HS-27A (cell line): ENCODE measurements around the gene DTNB.
"Not testable (repeated sequence)": the region's sequence is repeated elsewhere in the genome, so short reads cannot be mapped to it uniquely, and the experiment has no call there.

Experiments used
- DNase-seq: peaks from one replicate; pipeline ENCODE4 v3.0.0-alpha.2; 2012; ENCODE audit warnings: low read depth, missing footprints

The DTNB gene

DNA sequence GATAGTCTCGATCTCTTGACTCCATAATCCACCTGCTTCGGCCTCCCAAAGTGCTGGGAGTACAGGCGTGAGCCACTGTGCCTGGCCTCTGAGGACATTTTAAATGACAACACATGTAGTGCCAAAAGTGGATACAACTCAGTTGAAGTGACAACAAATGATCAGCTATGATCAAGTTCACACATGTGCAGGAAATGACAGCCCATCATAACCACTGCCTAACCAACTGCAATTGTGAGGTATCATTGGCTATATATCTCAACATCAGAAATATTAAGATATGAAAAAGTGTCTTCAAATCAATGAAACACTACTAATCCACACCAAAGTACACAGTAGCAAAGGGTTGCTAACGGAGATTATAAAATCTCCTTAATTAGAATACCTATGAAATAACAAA, 84.8 kb downstream of the DTNB start:
- no peak for DNase-seq

DNA sequence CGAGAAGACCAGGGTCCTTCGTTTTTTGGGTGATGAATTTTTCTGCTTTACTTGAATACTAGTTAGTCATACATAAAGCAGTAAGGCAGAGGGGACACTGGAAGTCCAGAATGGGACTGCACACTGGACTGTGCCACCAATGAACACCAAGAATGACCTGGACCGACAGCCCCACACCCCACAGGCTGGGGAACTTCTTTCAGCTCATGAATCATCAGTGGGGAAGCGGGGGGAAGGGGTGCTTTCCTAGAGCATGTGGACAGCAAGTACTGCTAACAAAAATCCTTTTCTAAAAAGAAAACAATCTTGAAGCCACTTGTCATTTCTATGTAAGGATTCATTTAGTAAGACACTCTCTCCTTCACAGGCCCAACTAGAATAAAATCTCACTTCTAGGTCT, 86.0 kb downstream of the DTNB start:
- no peak for DNase-seq

- no peak for DNase-seq
Observed at GRCh38 chr2:25586726-25587144, 86.6 kb downstream of the DTNB start.

DNA sequence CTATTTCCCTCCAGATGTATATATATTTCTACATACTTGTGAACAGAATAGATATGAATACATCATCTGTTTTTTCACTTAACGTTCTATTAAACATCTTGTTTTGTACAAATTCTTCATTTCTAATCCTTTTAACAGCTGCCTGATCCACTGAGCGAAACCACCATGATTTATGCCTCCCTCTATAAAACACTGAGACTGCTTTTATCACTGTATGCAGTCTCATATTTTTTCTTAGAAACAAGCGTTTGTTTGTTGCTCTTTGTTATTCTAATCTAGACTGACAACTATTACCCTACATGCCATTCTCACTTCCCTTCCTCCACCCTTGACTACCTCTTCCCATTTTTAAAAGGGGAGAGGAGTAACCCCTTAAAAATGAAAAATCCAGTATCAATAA, 88.2 kb downstream of the DTNB start:
- no peak for DNase-seq

DNA sequence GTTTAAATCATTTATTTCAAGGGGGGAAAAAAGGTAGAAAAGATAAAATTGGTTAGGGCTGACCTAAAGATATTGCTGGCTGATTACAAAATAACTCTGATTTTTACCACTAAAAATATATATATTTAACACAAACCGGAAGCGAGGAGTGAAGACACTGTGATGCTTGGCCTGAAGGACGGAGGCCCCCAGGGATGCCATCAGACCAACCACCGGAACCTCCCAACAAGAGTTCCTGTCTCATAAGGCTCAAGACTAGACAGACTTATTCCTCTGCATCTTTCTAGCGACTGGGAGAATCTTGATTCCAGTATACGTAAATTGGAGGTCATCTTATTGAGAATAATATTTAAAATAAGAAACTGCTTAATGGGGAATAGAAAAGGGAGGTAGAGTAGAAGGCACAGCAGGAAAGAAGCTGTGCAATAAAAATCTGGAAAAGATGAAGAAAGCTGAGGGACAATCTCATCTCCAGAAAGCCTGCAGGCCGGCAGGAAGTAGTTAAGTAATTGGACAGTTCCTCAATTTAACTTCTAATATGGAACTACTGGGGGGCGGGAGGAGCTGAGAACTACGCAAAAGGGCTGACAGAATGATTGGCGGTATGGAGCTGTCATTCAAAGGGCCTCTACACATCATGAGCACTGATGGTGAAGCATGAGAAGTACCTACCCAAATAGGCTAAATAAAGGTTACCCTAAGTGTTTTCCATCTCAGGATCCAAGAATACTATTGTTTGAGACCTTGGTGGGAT, 91.1 kb downstream of the DTNB start:
- DNase-seq: no peak

- no peak for DNase-seq
Observed at GRCh38 chr2:25576596-25576995, 96.8 kb downstream of the DTNB start.

- no peak for DNase-seq
Observed at GRCh38 chr2:25572638-25573037, 100.7 kb downstream of the DTNB start.

DNA sequence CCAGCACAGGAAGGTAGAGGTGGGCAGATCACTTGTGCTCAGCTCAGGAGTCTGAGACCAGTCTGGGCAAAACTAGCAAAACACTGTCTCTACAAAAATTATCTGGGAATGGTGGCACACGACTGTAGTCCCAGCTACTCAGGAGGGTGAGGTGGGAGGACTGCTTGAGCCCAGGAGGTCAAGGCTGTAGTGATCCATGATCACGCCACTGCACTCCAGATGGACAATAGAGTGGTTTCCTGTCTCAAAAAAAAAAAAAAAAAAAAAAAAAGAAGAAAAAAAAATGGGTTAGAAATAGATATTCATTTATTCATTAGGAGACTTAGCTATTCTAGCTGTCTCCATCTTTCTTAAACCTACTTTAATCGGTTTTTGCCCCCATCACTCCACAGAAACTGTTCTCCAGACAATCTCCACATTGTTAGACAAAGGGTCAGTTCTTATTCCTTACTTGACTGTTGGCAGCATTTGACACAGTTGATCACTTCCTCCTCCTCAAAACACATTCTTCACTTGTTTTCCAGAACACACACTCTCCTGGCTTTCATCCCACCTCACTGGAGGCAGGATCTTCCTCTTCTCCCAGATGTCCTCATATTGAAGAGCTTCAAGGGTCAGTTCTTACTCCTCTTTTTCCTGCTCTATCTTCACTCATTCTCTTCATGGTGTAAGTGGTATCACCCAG, 103.1 kb downstream of the DTNB start:
- DNase-seq: no peak

GRCh38 chr2:25567406-25567805, 106.0 kb downstream of the DTNB start:
- DNase-seq: no peak

- DNase-seq: no peak
Observed at GRCh38 chr2:25566694-25567093, 106.7 kb downstream of the DTNB start.

GRCh38 chr2:25566094-25566493, 107.3 kb downstream of the DTNB start:
- DNase-seq: no peak

DNA sequence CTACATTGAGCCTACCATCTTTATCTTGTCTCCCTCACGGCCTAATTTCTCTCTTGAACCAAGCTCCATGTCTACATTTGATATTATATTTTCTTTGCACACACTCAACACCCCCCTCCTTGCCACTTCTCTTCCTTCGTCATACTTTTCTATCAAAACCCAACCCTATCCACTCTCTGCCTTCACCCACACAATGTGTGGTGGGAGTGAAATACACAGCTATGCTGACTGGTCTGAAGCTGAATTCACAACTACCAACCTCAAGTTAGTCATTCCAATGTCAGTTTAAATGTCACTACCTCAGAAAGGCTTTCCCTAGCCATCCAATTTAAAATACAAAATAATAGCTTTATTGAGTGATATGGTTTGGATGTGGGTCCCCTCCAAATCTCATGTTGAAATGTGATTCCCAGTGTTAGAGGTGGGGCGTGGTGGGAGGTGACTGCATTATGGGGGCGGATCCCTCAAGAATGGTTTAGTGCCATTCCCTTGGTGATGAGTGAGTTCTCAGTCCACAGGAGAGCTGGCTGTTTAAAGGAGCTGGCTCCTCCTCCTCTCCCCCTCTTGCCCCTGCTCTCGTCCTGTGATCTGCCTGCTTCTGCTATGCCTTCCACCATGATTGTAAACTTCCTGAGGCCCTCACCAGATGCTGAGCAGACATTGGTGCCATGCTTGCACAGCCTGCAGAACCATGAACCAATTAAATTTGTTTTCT, 112.1 kb downstream of the DTNB start:
- no peak for DNase-seq

DNA sequence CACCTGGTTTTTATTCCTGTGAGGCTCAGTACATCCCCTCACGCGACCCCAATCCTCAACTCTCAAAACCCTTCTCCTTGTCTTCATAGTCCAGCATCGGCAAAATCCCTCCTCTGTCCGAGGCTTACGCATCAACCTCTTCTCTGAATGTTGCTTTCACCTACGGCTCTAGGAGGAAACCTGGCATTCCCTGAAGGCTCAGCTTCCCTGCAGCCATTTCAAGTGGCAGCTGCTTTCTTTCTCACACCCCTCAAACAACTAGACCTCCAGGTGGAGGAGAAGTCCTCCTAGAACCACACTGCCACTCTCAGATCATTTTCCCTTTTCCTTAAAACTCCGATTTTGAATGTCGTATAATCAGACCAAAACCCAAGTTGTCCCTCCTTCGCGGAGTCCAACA, 114.2 kb downstream of the DTNB start:
- no peak for DNase-seq

DNA sequence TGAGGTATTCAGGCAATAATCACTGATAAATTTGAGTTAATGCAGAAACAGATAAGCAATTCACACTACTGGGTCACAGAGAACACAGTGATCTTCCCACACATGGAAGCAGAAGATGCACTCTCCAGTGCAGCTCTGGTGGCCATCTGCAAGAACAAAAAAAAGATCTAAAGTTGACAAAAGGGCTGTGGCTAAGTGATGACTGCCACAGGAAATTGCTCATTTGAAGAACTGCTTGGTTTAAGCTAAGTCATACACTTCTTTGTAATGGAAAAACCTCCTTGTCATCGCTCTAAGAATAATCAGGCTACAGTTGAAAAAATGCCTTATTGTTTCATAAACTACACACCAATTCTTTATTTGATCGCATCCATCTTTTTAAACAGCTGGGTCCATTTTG, 115.1 kb downstream of the DTNB start:
- no peak for DNase-seq

- no peak for DNase-seq
Observed at GRCh38 chr2:25557179-25558036, 116.0 kb downstream of the DTNB start.

DNA sequence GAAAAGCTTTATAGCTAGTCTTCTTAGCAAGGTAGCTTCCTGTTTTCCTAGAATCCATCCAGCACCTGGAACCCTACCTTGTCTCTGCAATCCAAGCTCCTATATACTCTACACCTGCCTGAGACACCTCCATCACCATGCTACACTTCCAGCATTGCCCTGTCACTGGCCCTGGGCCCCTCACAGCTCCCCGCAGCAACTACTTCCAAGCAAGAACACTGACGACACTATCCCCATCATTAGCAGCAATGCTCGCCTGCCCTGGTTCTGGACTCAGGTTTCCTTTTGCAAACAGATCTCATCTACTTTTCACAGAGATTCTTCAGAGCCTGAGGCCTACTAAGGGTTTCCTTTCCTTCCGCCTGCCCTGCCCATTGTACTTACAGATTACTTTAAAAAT, 121.1 kb downstream of the DTNB start:
- DNase-seq: no peak

DNA sequence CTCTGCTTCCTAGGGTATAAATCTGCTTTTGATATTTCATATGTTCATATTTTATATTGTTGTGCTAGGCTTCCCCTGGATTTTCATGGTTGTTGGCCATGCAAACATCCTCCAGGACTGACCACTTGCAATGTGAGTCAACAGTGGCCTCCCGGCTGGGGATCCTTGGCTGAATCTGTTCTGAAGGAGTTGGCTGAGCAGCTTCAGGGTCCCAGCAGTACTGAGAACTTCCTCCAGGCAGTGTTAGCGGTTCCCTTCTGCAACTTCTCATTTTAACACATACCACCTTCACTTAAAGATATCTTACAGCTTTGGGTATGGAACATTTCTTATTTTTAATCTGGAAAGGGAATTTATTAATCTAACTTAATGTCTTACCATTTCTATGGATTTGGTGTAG, 122.1 kb downstream of the DTNB start:
- DNase-seq: no peak

DNA sequence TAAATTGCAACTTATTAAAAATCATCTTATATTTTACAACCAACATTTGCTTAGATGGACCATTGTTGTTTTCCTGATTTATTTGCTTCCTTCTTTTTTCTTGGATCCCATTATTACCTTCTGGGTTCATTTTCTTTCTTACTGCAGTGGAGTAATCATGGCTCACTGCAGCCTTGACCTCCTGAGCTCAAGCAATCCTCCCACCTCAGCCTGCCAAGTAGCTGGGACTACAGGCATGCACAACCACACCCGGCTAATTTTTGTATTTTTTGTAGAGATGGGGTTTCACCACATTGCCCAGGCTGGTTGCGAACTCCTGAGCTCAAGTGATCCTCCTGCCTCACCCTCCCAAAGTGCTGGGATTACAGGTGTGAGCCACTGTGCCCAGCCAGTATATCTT, 123.8 kb downstream of the DTNB start:
- not testable (repeated sequence) for DNase-seq

- DNase-seq: no peak
Observed at GRCh38 chr2:25548601-25549000, 124.8 kb downstream of the DTNB start.

- DNase-seq: no peak
Observed at GRCh38 chr2:25546852-25547251, 126.5 kb downstream of the DTNB start.

DNA sequence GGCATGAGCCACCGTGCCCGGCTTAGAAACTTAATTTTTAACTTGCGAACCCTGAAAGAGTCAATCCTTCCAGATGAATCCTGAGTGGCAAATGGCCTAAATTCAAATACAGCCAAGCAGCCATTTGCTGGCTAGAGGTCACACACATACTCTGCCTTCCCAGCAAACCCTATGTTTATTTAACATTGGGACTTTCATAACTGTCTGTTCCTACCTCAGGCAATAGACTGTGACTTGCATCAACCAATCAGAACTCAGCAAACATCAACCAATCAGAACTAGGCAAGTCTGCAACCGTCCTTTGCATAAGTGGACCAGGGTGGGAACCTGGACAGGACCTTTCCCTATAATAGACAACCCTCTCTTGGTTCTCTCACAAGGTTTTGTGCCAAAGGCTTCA, 127.5 kb downstream of the DTNB start:
- DNase-seq: no peak

DNA sequence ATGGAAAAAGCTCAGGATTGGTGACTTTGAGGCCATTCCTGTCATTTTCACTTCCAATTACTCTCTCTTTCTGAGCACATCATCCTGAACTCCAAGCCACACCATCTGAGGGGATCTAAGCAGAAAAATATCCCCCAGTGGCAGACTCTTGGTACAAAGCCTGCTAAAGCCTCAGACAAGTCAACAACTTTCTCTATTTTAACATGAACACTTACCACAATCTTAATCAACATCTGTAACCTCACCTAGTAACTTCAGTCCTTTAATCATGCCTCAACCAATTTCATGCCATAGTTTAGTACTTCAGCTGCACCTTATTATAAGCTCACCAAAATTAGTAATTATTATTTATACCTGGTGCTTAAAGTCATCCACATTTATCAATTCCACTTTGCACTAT, 128.9 kb downstream of the DTNB start:
- DNase-seq: no peak
